Measurements from ENCODE around the gene SLC1A7.

SLC1A7 gene

GRCh38 chr1:53074313-53075154 lies 67.9 kb downstream of the SLC1A7 start:
- no peak for DNase-seq

GRCh38 chr1:53073868-53074311 lies 68.5 kb downstream of the SLC1A7 start:
- peak; percentile 48 for DNase-seq

GRCh38 chr1:53073287-53073686 lies 69.2 kb downstream of the SLC1A7 start:
- DNase-seq = no peak

- DNase-seq = no peak
Observed at GRCh38 chr1:53071915-53072314, 70.5 kb downstream of the SLC1A7 start.

GRCh38 chr1:53071167-53071865 lies 71.1 kb downstream of the SLC1A7 start:
- DNase-seq = no peak

- no peak for DNase-seq
Observed at GRCh38 chr1:53070621-53071020, 71.8 kb downstream of the SLC1A7 start.

- no peak for DNase-seq
Observed at GRCh38 chr1:53069663-53070327, 72.6 kb downstream of the SLC1A7 start.

GRCh38 chr1:53069265-53069662 lies 73.2 kb downstream of the SLC1A7 start:
- DNase-seq = no peak

GRCh38 chr1:53068314-53069099 lies 73.9 kb downstream of the SLC1A7 start:
- DNase-seq = no peak

- no peak for DNase-seq
Observed at GRCh38 chr1:53067886-53068285, 74.6 kb downstream of the SLC1A7 start.

GRCh38 chr1:53066891-53067738 lies 75.3 kb downstream of the SLC1A7 start:
- DNase-seq = no peak

- DNase-seq = no peak
Observed at GRCh38 chr1:53066488-53066887, 76.0 kb downstream of the SLC1A7 start.

GRCh38 chr1:53065391-53065790 lies 77.0 kb downstream of the SLC1A7 start:
- DNase-seq = no peak

GRCh38 chr1:53063744-53064515 lies 78.5 kb downstream of the SLC1A7 start:
- no peak for DNase-seq

- no peak for DNase-seq
Observed at GRCh38 chr1:53062708-53063591, 79.5 kb downstream of the SLC1A7 start.

- peak; percentile 63 for DNase-seq
Observed at GRCh38 chr1:53061859-53062707, 80.4 kb downstream of the SLC1A7 start, which contains the start of gene PODN. Gene PODN, plus strand, starts transcription at chr1:53062213. Its CDS starts 7,643 bp downstream, at chr1:53069856.

- peak; percentile 59 for DNase-seq
Observed at GRCh38 chr1:53061123-53061858, 81.1 kb downstream of the SLC1A7 start.

GRCh38 chr1:53060579-53060978 lies 81.9 kb downstream of the SLC1A7 start:
- no peak for DNase-seq
